Measurements from ENCODE around the gene C3orf20. TPM values are rescaled to one million over a fixed set of nuclear protein-coding genes. Genes with fewer than 3 reads are reported as not detected.

The C3orf20 gene
- total RNA-seq, 4 donors from 2014 or later: not detected

- H3K27me3 ChIP-seq: no peaks in the 10 kb centered on the region
- WGBS, 2 donors: 39 to 48% methylated on average over 3 of the region's 3 CpGs
These were observed 12.4 kb downstream of the C3orf20 start for GRCh38 chr3:14687360-14687759.

GRCh38 chr3:14688525-14688924, 13.6 kb downstream of the C3orf20 start:
- Histone ChIP-seq H3K4me3 (no peak overlapping the region), H3K4me1 (no peaks in the 10 kb centered on the region), H3K9me3 (peaks cover 0 to 9% (median 0%) of the 10 kb centered on the region in 4 donors), H3K36me3 (peaks cover 0 to 25% (median 0%) of the 10 kb centered on the region in 3 donors), H3K27me3 (no peaks in the 10 kb centered on the region), H3K27ac (no peak overlapping the region)
- TF ChIP-seq POLR2A (IDR thresholded peaks at IDR 0.05): no peak
- TF ChIP-seq EP300 (IDR thresholded peaks at IDR 0.05): no peak
- DNase-seq (ENCODE audit: low spot score in 2 of 2): no peak
- 68 to 78% methylated on average over 2 of the region's 2 CpGs for WGBS, 2 donors

More at GRCh38 chr3:14687360-14687759, 12.4 kb downstream of the C3orf20 start:
- no peak overlapping the region for H3K4me3 ChIP-seq
- H3K36me3 ChIP-seq: peaks cover 0 to 29% (median 0%) of the 10 kb centered on the region in 3 donors
- TF ChIP-seq EP300 (IDR thresholded peaks at IDR 0.05): no peak
- TF ChIP-seq CTCF (IDR thresholded peaks at IDR 0.05): no peak
- no peak for TF ChIP-seq POLR2A (IDR thresholded peaks at IDR 0.05)
- H3K9me3 ChIP-seq: no peaks in the 10 kb centered on the region
- no peak overlapping the region for H3K27ac ChIP-seq
- no peak for DNase-seq (ENCODE audit: low spot score in 2 of 2)
- no peaks in the 10 kb centered on the region for H3K4me1 ChIP-seq

- no peak overlapping the region for H3K27ac ChIP-seq
- peaks cover 0 to 25% (median 0%) of the 10 kb centered on the region in 3 donors for H3K36me3 ChIP-seq
- no peaks in the 10 kb centered on the region for H3K4me1 ChIP-seq
- no peak overlapping the region for H3K4me3 ChIP-seq
- H3K9me3 ChIP-seq: peaks cover 0 to 15% (median 0%) of the 10 kb centered on the region in 4 donors
- TF ChIP-seq CTCF (IDR thresholded peaks at IDR 0.05): no peak
- no peak for TF ChIP-seq POLR2A (IDR thresholded peaks at IDR 0.05)
- TF ChIP-seq EP300 (IDR thresholded peaks at IDR 0.05): no peak
- 68 to 81% methylated on average over 7 of the region's 7 CpGs for WGBS, 2 donors
- DNase-seq (ENCODE audit: low spot score in 2 of 2): no peak
- no peaks in the 10 kb centered on the region for H3K27me3 ChIP-seq
These were observed 14.5 kb downstream of the C3orf20 start for GRCh38 chr3:14689247-14689980.

- H3K27me3 ChIP-seq: no peaks in the 10 kb centered on the region
- 83 to 85% methylated on average over 4 of the region's 4 CpGs for WGBS, 2 donors
- no peak overlapping the region for H3K27ac ChIP-seq
- TF ChIP-seq CTCF (IDR thresholded peaks at IDR 0.05) (no peak), EP300 (IDR thresholded peaks at IDR 0.05) (no peak), POLR2A (IDR thresholded peaks at IDR 0.05) (no peak)
- H3K4me1 ChIP-seq: no peaks in the 10 kb centered on the region
- H3K9me3 ChIP-seq: peaks cover 0 to 15% (median 0%) of the 10 kb centered on the region in 4 donors
- H3K4me3 ChIP-seq: no peak overlapping the region
- no peak for DNase-seq (ENCODE audit: low spot score in 2 of 2)
- H3K36me3 ChIP-seq: peaks cover 0 to 25% (median 0%) of the 10 kb centered on the region in 3 donors
These were observed 16.3 kb downstream of the C3orf20 start for GRCh38 chr3:14691239-14691638.

GRCh38 chr3:14691719-14692118, 16.8 kb downstream of the C3orf20 start:
- no peaks in the 10 kb centered on the region for H3K27me3 ChIP-seq
- H3K4me3 ChIP-seq: no peak overlapping the region
- peaks cover 0 to 25% (median 0%) of the 10 kb centered on the region in 3 donors for H3K36me3 ChIP-seq
- H3K9me3 ChIP-seq: peaks cover 0 to 15% (median 0%) of the 10 kb centered on the region in 4 donors
- no peaks in the 10 kb centered on the region for H3K4me1 ChIP-seq
- no peak for DNase-seq (ENCODE audit: low spot score in 2 of 2)
- TF ChIP-seq POLR2A (IDR thresholded peaks at IDR 0.05) (no peak), CTCF (IDR thresholded peaks at IDR 0.05) (no peak), EP300 (IDR thresholded peaks at IDR 0.05) (no peak)
- no peak overlapping the region for H3K27ac ChIP-seq
- WGBS, 2 donors: 79 to 97% methylated on average over 1 of the region's 1 CpG

Measured in tibial nerve (tissue), 4 donors.